SK-N-SH (cell line): ENCODE data around the gene FANCE. TPM values are rescaled to one million over a fixed set of nuclear protein-coding genes. Genes with fewer than 3 reads are reported as not detected.
"Not testable (repeated sequence)": the region's sequence is repeated elsewhere in the genome, so short reads cannot be mapped to it uniquely, and the experiment has no call there.

Experiments
- CTCF ChIA-PET: fragments of 300-600, 350-600 bp; formaldehyde crosslinking; extraction: SDS; loops from one replicate; lab custom pipeline; 2021; lab: Yijun Ruan, JAX
- POLR2A ChIA-PET: fragments of 350-600 bp; sonication (Branson Sonifier 250); formaldehyde crosslinking; extraction: SDS; loops from one replicate; lab custom pipeline; 2020; ENCODE audit warnings: antibody characterized with exemption, inconsistent platforms; lab: Yijun Ruan, JAX
- DNase-seq: peaks from one replicate; pipeline ENCODE4 v3.0.0; 2012
- H2AFZ ChIP-seq: fragments of 200-600 bp; sonication (generic); 2 replicates; pipeline ENCODE4 v1.8.1; 2016; ENCODE audit warnings: antibody characterized with exemption, mild to moderate bottlenecking, low read depth
- H3F3A ChIP-seq: fragments of 200-600 bp; sonication (generic); replicated peaks from 2 replicates; pipeline ENCODE3; 2016; ENCODE audit warnings: antibody characterized with exemption, mild to moderate bottlenecking; ENCODE audit not compliant: insufficient read depth
- H3K27ac ChIP-seq, 2 experiments: fragments of 200-500 bp in 1 of 2; fragments of 200-600 bp in 1 of 2; sonication (Bioruptor generic) in 1 of 2; sonication (generic), shearing (Covaris generic) in 1 of 2; 2 replicates each; pipeline versions ENCODE4 v1.5.1 to v1.6.1; 2014 to 2016; ENCODE audit warnings: low read depth in 2 of 2, inconsistent platforms in 1 of 2, low read length in 1 of 2, mild to moderate bottlenecking in 1 of 2, mixed read lengths in 1 of 2
- H3K27me3 ChIP-seq: fragments of 200-600 bp; sonication (generic), shearing (Covaris generic); 2 replicates; pipeline ENCODE4 v1.6.1; 2016; ENCODE audit warnings: mixed run types; ENCODE audit not compliant: insufficient read depth
- H3K36me3 ChIP-seq, 2 experiments: fragments of 200-500 bp in 1 of 2; fragments of 200-600 bp in 1 of 2; sonication (Bioruptor generic) in 1 of 2; sonication (generic) in 1 of 2; replicated peaks in 1 of 2; 2 replicates each; pipeline versions ENCODE3 to v1.5.1; 2014 to 2016; ENCODE audit warnings: low read length in 1 of 2, mild to moderate bottlenecking in 1 of 2; ENCODE audit not compliant: insufficient read depth in 2 of 2, control insufficient read depth in 1 of 2
- H3K4me1 ChIP-seq, 2 experiments: fragments of 200-500 bp in 1 of 2; fragments of 200-600 bp in 1 of 2; sonication (Bioruptor generic) in 1 of 2; sonication (generic), shearing (Covaris generic) in 1 of 2; 2 replicates each; pipeline versions ENCODE4 v1.5.1 to v1.6.1; 2014 to 2016; ENCODE audit warnings: low read depth in 1 of 2, low read length in 1 of 2, mixed run types in 1 of 2; ENCODE audit not compliant: insufficient read depth in 2 of 2, control insufficient read depth in 1 of 2
- H3K4me2 ChIP-seq: fragments of 200-600 bp; sonication (generic), shearing (Covaris generic); 2 replicates; pipeline ENCODE4 v1.6.1; 2017; ENCODE audit warnings: mixed run types
- H3K4me3 ChIP-seq, 2 experiments: fragments of 200-500 bp in 1 of 2; fragments of 200-600 bp in 1 of 2; sonication (Bioruptor generic) in 1 of 2; sonication (generic), shearing (Covaris generic) in 1 of 2; 2 replicates each; pipeline versions ENCODE4 v1.5.1 to v1.8.1; 2014 to 2016; ENCODE audit warnings: low read depth in 2 of 2, inconsistent platforms in 1 of 2, low read length in 1 of 2, mild to moderate bottlenecking in 1 of 2, mixed read lengths in 1 of 2, moderate library complexity in 1 of 2
- H3K79me2 ChIP-seq: fragments of 200-600 bp; sonication (generic); 2 replicates; pipeline ENCODE4 v1.8.1; 2017; ENCODE audit warnings: mild to moderate bottlenecking; ENCODE audit not compliant: insufficient read depth
- H3K9ac ChIP-seq: fragments of 200-600 bp; sonication (generic); 2 replicates; pipeline ENCODE4 v1.6.1; 2017; ENCODE audit warnings: mixed run types
- H3K9me2 ChIP-seq: fragments of 200-600 bp; sonication (generic); 2 replicates; pipeline ENCODE4 v1.6.1; 2017; ENCODE audit warnings: mixed run types
- H3K9me3 ChIP-seq: fragments of 200-600 bp; sonication (generic); 2 replicates; pipeline ENCODE4 v1.6.1; 2017; ENCODE audit warnings: mixed run types, mild to moderate bottlenecking, moderate library complexity
- H4K20me1 ChIP-seq: fragments of 200-600 bp; sonication (generic); 2 replicates; pipeline ENCODE4 v1.6.1; 2017; ENCODE audit warnings: mild to moderate bottlenecking, mixed run types; ENCODE audit not compliant: insufficient read depth
- NRF1 ChIP-seq: IDR thresholded peaks from 2 replicates; pipeline ENCODE4 v1.6.1; 2012; ENCODE audit warnings: low read depth, mild to moderate bottlenecking, low read length
- WGBS: methylation state at CpG from one replicate; pipeline ENCODE4 v1.1.6; 2017; ENCODE audit warnings: low lambda C conversion rate; 5-methylcytosine and 5-hydroxymethylcytosine counted together
- polyA plus RNA-seq, 3 experiments: library from polyadenylated mRNA; depleted of rRNA; stranded (reverse); fragments of >200 nt; gene quantifications; 2 replicates each; pipeline ENCODE4 v1.2.3, GENCODE V29; 2012
- small RNA-seq, 7 experiments: library from RNA; depleted of rRNA; stranded (forward); fragments of <200 nt; gene quantifications; one replicate each; pipeline ENCODE3, GENCODE V24; 2012

FANCE gene
- polyA plus RNA-seq, 1 of the 3 experiments (the other 2 are of a cell fraction), result 5.8 TPM

GRCh38 chr6:35514587-35514986 is 62.4 kb downstream of the FANCE start (continued):
- TF ChIP-seq NRF1, result no peak

GRCh38 chr6:35515939-35516338 is 63.8 kb downstream of the FANCE start:
- H3K27ac ChIP-seq, H2AFZ ChIP-seq, H3K9ac ChIP-seq, H3K4me3 ChIP-seq, H3K27me3 ChIP-seq, H3K9me3 ChIP-seq, H3K4me1 ChIP-seq, H3K4me2 ChIP-seq, POLR2A ChIA-PET, DNase-seq, H3K79me2 ChIP-seq, H4K20me1 ChIP-seq, H3K36me3 ChIP-seq, H3F3A ChIP-seq, H3K9me2 ChIP-seq, CTCF ChIA-PET: not testable (repeated sequence)
- 81% methylated on average over 6 of the region's 6 CpGs for WGBS

Small RNAs within 50 kb of the gene (small RNA-seq; reads per million reads assigned to genes)
- gene MIR7111, result 0 to 2.1 (median 0) reads per million in 7 experiments

Other genes starting within 250 kb of the FANCE start
- gene SCUBE3, start 238.4 kb upstream of the FANCE start, polyA plus RNA-seq (2012; rRNA removed), result 1.8 and 2.0 TPM in 2 replicates
- 19.7 and 22.4 TPM in 2 replicates for gene ZNF76, start 192.6 kb upstream of the FANCE start, polyA plus RNA-seq (2012; rRNA removed)
- gene DEF6, start 154.5 kb upstream of the FANCE start, polyA plus RNA-seq (2012; rRNA removed), result 0.13 and 0.16 TPM in 2 replicates
- 11.5 and 13.3 TPM in 2 replicates for gene PPARD, start 109.8 kb upstream of the FANCE start, polyA plus RNA-seq (2012; rRNA removed)
- gene RPL10A, start 16.1 kb downstream of the FANCE start, polyA plus RNA-seq (2012; rRNA removed), result 2,393 and 3,548 TPM in 2 replicates
- 5.2 and 7.1 TPM in 2 replicates for gene TEAD3, start 44.7 kb downstream of the FANCE start, polyA plus RNA-seq (2012; rRNA removed)
- gene TULP1, start 60.6 kb downstream of the FANCE start, polyA plus RNA-seq (2012; rRNA removed), result not detected in 2 replicates
- 4.2 and 5.1 TPM in 2 replicates for gene FKBP5, start 236.6 kb downstream of the FANCE start, polyA plus RNA-seq (2012; rRNA removed)